Osteocyte (in vitro differentiated cells): ENCODE results near the gene RPS28. TPM values are rescaled to one million over a fixed set of nuclear protein-coding genes. Genes with fewer than 3 reads are reported as not detected.

Experiments
- DNase-seq: peaks from one replicate; pipeline ENCODE4 v3.0.0; 2021; ENCODE audit warnings: mixed read lengths; ENCODE audit not compliant: unreplicated experiment; ENCODE audit errors: extremely low spot score
- H3K27ac Mint-ChIP-seq: one replicate; pipeline ENCODE4 v1.8.0; 2021; ENCODE audit warnings: mild to moderate bottlenecking, mixed read lengths; ENCODE audit not compliant: unreplicated experiment
- H3K27me3 Mint-ChIP-seq: one replicate; pipeline ENCODE4 v1.8.0; 2021; ENCODE audit warnings: mixed read lengths; ENCODE audit not compliant: unreplicated experiment
- H3K36me3 Mint-ChIP-seq: one replicate; pipeline ENCODE4 v1.8.0; 2021; ENCODE audit warnings: mixed read lengths; ENCODE audit not compliant: unreplicated experiment
- H3K4me1 Mint-ChIP-seq: one replicate; pipeline ENCODE4 v1.8.0; 2021; ENCODE audit warnings: mixed read lengths; ENCODE audit not compliant: unreplicated experiment
- H3K4me3 Mint-ChIP-seq: one replicate; pipeline ENCODE4 v1.8.0; 2021; ENCODE audit warnings: mild to moderate bottlenecking, moderate library complexity, mixed read lengths; ENCODE audit not compliant: unreplicated experiment
- H3K9me3 Mint-ChIP-seq: one replicate; pipeline ENCODE4 v1.8.0; 2021; ENCODE audit warnings: mixed read lengths; ENCODE audit not compliant: unreplicated experiment
- CTCF ChIP-seq: fragments of 200-600 bp; sonication (generic); IDR thresholded peaks from 2 replicates; pipeline ENCODE4 v1.5.0; 2021; ENCODE audit warnings: antibody characterized with exemption, mild to moderate bottlenecking, moderate library complexity
- total RNA-seq: library from RNA; stranded (reverse); gene quantifications from 2 replicates; pipeline ENCODE4 v1.2.1, GENCODE V29; 2021

RPS28 gene
- total RNA-seq, 1 donor from 2014 or later: 1,597 TPM

DNA sequence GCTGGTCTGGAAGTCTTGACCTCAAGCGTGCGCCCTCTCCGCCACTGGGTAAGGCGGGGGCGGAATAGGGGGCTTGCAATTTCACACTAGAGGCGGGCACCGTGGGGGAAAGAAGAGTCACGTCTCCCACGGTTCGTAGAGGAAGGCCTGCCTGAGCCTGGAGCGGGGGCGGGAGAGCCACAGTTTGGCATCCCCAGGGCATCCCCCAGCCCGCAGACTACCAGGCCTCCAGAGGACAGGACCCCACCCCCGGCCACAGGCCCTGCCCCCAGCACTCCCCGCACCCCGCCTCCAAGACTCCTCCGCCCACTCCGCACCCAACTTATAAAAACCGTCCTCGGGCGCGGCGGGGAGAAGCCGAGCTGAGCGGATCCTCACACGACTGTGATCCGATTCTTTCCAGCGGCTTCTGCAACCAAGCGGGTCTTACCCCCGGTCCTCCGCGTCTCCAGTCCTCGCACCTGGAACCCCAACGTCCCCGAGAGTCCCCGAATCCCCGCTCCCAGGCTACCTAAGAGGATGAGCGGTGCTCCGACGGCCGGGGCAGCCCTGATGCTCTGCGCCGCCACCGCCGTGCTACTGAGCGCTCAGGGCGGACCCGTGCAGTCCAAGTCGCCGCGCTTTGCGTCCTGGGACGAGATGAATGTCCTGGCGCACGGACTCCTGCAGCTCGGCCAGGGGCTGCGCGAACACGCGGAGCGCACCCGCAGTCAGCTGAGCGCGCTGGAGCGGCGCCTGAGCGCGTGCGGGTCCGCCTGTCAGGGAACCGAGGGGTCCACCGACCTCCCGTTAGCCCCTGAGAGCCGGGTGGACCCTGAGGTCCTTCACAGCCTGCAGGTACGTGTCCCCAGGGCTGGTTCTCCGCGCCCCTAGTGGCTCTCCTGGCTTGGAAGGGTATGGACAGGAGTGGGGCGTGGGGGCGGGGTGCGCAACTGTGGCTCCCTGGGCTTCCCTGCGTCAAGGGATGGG is 42.8 kb downstream of the RPS28 start, which contains the start of gene ANGPTL4:
TSS of gene ANGPTL4 (plus strand) at position 353 of the 969 bp plus-strand sequence. CDS start at position 520, 167 bp downstream.
- peak within 1 kb of the TSS; percentile 97 for H3K27ac Mint-ChIP-seq

GRCh38 chr19:8366121-8366581 is 44.9 kb downstream of the RPS28 start:
- no peak overlapping the region for H3K4me3 Mint-ChIP-seq
- H3K9me3 Mint-ChIP-seq: no peaks in the 10 kb centered on the region
- no peak for DNase-seq
- peaks cover 49% of the 10 kb centered on the region for H3K4me1 Mint-ChIP-seq
- peaks cover 2% of the 10 kb centered on the region for H3K36me3 Mint-ChIP-seq
- no peaks in the 10 kb centered on the region for H3K27me3 Mint-ChIP-seq
- peak overlapping the region; percentile 85 for H3K27ac Mint-ChIP-seq
- no peak for TF ChIP-seq CTCF

More for the DNA sequence above, 42.8 kb downstream of the RPS28 start, which contains the start of gene ANGPTL4:
- DNase-seq: peak; percentile 89
- peaks cover 49% of the 10 kb centered on the region for H3K4me1 Mint-ChIP-seq
- peak within 1 kb of the TSS; percentile 79 for H3K4me3 Mint-ChIP-seq
- peak; percentile 21 for TF ChIP-seq CTCF
- H3K27me3 Mint-ChIP-seq: no peaks in the 10 kb centered on the region
- H3K36me3 Mint-ChIP-seq: peaks cover 2% of the 10 kb centered on the region
- no peaks in the 10 kb centered on the region for H3K9me3 Mint-ChIP-seq

- peak overlapping the region; percentile 54 for H3K4me3 Mint-ChIP-seq
- TF ChIP-seq CTCF: no peak
- H3K4me1 Mint-ChIP-seq: peaks cover 45% of the 10 kb centered on the region
- peak overlapping the region; percentile 85 for H3K27ac Mint-ChIP-seq
- no peak for DNase-seq
- H3K27me3 Mint-ChIP-seq: no peaks in the 10 kb centered on the region
- peaks cover 4% of the 10 kb centered on the region for H3K36me3 Mint-ChIP-seq
- H3K9me3 Mint-ChIP-seq: no peaks in the 10 kb centered on the region
These were observed 45.6 kb downstream of the RPS28 start for GRCh38 chr19:8366961-8367326.

DNA sequence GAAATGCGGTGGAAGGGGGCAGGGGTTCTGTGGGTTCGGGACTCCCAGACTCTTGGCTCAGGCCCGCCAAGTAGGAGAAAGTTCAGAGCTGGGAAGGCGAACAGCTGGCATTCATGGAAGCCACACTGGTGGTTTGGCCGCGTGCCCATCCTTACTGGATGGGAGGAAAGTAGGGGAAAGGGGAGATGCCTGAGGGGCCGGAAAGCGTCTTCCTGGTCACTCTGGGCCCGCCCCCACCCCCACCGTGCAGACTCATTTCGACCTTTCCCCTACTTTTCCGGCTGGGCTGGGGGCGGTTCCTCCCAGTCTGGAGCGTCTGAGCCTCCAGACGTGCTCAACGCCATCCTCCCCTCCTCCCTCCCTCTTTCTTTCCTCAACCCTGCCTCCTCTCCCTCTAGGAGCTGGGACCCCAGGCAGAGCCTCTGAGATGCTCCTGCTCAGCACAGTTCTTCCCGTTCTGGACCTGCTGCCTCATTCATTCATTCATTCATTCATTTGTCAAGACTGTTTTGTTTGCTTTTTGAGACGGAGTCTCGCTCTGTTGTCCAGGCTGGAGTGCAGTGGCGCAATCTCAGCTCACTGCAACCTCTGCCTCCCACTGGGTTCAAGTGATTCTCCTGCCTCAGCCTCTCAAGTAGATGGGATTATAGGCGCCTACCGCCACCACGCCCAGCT is 46.2 kb downstream of the RPS28 start:
- Mint-ChIP-seq H3K27me3 (no peaks in the 10 kb centered on the region), H3K4me1 (peaks cover 39% of the 10 kb centered on the region), H3K27ac (peak overlapping the region; percentile 85), H3K36me3 (peaks cover 4% of the 10 kb centered on the region), H3K4me3 (peak overlapping the region; percentile 54), H3K9me3 (no peaks in the 10 kb centered on the region)
- peak; percentile 99 for DNase-seq
- TF ChIP-seq CTCF: no peak
